Measurements from ENCODE around the gene C11orf91. TPM values are rescaled to one million over a fixed set of nuclear protein-coding genes. Genes with fewer than 3 reads are reported as not detected.
"Not testable (repeated sequence)": the region's sequence is repeated elsewhere in the genome, so short reads cannot be mapped to it uniquely, and the experiment has no call there.

The C11orf91 gene
- total RNA-seq, 3 donors from 2014 or later, result not detected

DNA sequence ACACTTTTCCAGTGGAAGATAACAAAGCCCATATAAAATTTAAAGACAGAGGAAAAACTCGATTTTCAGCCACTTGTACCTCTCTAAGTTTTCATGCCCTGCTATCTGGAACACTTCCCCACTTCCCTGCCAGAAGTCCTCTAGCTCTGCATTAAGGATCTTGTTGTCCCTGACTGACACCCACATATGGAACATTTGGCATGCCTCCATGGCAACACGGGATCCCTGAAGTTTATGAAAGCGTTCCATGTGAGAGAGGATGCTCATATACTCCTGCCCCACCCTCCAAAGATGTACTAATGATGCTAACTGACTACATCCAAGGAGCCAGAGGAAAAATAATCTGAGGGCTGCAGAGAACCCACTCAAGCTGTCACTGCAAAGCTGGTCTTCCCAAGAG is 8.8 kb upstream of the C11orf91 start:
- Mint-ChIP-seq H3K27me3 (ENCODE audit: low read depth) (no peaks in the 10 kb centered on the region), H3K4me1 (ENCODE audit: low read depth) (peaks cover 5% of the 10 kb centered on the region), H3K4me3 (no peak overlapping the region), H3K9me3 (no peaks in the 10 kb centered on the region), H3K36me3 (ENCODE audit: insufficient read depth) (peaks cover 12% of the 10 kb centered on the region)
- DNase-seq, result no peak
- ATAC-seq, result no peak

DNA sequence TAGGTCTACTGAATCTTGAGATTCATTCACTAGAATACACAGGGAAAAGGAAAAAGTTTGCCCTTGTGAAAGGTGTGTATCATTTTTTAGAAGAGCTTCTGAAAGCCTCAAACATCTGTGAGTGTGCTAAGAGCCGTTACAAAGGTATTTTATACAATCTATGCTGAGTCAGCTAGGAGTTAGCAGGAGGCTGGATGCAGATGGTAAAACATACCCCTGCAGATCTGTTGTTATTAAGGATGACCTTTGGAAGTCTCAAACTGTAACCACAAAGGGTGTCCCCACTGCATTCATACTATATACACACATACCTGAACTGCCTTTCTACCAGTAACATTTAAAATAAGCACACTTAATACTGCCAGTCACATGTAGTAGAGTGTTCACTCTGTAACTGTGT is 8.4 kb upstream of the C11orf91 start:
- Mint-ChIP-seq H3K27me3 (ENCODE audit: low read depth) (no peaks in the 10 kb centered on the region), H3K4me1 (ENCODE audit: low read depth) (peaks cover 5% of the 10 kb centered on the region), H3K4me3 (no peak overlapping the region), H3K36me3 (ENCODE audit: insufficient read depth) (peaks cover 12% of the 10 kb centered on the region), H3K9me3 (no peaks in the 10 kb centered on the region)
- no peak for ATAC-seq
- DNase-seq, result no peak

DNA sequence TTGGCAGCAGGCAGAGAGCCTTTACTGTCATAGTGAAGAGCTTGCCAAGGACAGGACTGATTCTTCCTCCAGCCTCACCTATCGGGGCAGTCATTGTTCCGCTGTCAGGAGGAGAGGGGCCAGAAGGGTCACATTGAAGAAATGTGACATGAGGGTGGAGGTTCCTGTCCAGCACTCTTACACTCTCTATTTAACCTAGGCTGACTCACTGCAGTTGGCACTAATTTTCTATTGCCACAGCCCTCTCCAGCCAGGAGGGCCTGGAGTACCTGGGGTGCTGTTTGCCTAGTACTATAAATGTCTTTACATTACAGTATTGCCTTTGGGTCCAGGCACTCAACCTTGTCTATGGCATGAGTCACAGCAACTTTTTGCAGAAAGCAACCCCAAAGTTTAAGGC is 7.2 kb upstream of the C11orf91 start:
- peaks cover 12% of the 10 kb centered on the region for H3K36me3 Mint-ChIP-seq (ENCODE audit: insufficient read depth)
- not testable (repeated sequence) for H3K27me3 Mint-ChIP-seq (ENCODE audit: low read depth); DNase-seq; H3K4me3 Mint-ChIP-seq; H3K4me1 Mint-ChIP-seq (ENCODE audit: low read depth); H3K9me3 Mint-ChIP-seq; ATAC-seq

DNA sequence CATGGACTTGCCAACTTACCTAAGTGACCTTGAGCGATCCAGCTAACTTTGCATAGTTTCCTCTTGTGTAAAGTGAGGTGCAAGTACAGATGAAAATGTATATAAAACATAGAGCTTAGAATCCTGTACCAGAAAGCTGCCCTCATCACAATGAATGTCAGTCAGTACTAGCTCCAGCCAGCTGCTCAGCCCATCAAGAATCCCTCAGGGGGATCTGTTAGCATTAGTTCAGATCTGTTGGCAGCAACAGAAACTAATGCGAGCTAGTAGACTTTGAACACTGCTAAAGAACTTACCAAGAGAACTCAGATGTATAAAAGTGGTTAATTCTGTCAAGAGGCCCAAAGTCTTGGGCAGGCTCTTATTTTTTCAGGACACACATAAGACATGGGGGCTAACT is 6.3 kb upstream of the C11orf91 start:
- Mint-ChIP-seq H3K36me3 (ENCODE audit: insufficient read depth) (peaks cover 9% of the 10 kb centered on the region), H3K4me3 (no peak overlapping the region)

DNA sequence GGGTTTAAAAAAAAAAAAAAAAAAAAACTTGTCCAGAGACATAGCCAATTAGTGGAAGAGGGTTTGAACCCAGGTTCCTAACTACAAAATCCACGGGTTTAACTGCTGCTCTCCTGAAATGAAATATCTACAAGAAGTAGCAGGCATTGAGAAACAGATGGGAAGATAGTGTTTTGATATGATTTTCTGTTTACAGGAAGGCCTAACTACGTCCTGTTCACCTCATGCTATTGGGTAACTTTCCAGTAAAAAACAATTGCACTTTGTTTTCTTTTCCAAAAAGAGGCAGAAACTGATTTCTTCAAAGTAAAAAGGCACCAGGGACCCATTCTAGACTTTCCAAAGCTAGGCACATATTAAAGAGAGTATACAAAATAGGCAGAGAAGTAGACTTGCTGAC is 5.9 kb upstream of the C11orf91 start:
- DNase-seq (no peak), ATAC-seq (no peak)
- H3K27me3 Mint-ChIP-seq (ENCODE audit: low read depth), result no peaks in the 10 kb centered on the region
- H3K4me1 Mint-ChIP-seq (ENCODE audit: low read depth), result peaks cover 7% of the 10 kb centered on the region
- peak overlapping the region; percentile 13 for H3K4me3 Mint-ChIP-seq
- H3K36me3 Mint-ChIP-seq (ENCODE audit: insufficient read depth), result peaks cover 9% of the 10 kb centered on the region
- H3K9me3 Mint-ChIP-seq, result no peaks in the 10 kb centered on the region

More for the DNA sequence above, 6.3 kb upstream of the C11orf91 start:
- ATAC-seq (no peak), DNase-seq (no peak)
- H3K4me1 Mint-ChIP-seq (ENCODE audit: low read depth), result peaks cover 5% of the 10 kb centered on the region
- no peaks in the 10 kb centered on the region for H3K27me3 Mint-ChIP-seq (ENCODE audit: low read depth)
- no peaks in the 10 kb centered on the region for H3K9me3 Mint-ChIP-seq

DNA sequence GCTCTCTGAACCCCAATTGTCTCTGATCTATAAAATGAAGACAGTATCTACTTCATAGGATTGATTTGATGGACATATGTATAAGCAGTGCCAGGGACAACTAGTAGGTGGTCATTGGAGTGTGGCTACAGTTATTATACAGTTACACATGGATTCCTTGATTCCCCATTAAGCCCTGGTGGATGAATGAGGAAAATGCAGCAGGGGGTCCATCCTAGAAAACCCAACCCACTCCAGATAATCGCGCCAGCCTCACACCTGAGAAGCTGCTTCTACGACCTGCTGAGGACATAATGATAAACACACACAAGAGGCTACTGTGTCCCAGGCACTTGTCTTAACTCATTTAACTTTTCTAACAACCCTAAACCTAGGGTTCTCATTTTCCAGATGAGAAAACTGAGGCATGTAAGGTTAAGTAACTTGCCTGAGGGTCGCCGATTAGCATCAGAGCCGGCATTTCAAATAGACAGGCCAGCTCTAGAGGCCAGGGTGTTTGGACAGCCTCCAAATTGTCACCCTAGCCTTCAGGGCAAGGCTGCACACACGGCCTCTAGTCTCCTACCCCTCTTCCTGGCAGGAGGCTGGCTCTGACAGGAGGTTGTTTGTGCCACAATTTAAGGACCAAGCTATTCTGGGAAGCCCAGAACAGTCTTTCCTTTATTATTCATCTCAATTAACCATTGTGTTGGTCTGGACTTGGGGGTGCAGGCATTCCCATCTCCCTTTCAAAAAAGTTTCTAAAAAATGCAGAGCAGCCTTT is 3.8 kb upstream of the C11orf91 start:
- ATAC-seq (no peak), DNase-seq (no peak)
- Mint-ChIP-seq H3K36me3 (ENCODE audit: insufficient read depth) (peaks cover 9% of the 10 kb centered on the region), H3K9me3 (no peaks in the 10 kb centered on the region), H3K27me3 (ENCODE audit: low read depth) (peaks cover under 1% of the 10 kb centered on the region), H3K4me3 (no peak overlapping the region), H3K4me1 (ENCODE audit: low read depth) (peaks cover 19% of the 10 kb centered on the region)

DNA sequence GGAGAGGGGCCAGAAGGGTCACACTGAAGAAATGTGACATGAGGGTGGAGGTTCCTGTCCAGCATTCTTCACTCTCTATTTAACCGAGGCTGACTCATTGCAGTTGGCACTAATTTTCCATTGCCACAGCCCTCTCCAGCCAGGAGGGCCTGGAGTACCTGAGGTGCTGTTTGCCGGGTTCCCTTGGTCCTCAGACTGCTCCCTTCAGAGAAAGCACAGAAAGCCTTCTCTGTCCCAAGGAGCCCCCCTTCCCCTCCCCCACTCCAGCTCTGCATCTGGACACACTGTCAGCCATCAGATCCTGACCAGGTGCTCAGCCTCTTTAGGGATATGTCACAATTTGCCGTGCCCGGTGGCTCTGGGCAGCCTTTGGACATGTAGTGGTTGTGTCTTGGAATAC is 3.2 kb upstream of the C11orf91 start:
- Mint-ChIP-seq H3K27me3 (ENCODE audit: low read depth) (peaks cover 2% of the 10 kb centered on the region), H3K4me1 (ENCODE audit: low read depth) (peaks cover 19% of the 10 kb centered on the region), H3K36me3 (ENCODE audit: insufficient read depth) (peaks cover 8% of the 10 kb centered on the region), H3K4me3 (no peak overlapping the region), H3K9me3 (no peaks in the 10 kb centered on the region)
- ATAC-seq (no peak), DNase-seq (no peak)

DNA sequence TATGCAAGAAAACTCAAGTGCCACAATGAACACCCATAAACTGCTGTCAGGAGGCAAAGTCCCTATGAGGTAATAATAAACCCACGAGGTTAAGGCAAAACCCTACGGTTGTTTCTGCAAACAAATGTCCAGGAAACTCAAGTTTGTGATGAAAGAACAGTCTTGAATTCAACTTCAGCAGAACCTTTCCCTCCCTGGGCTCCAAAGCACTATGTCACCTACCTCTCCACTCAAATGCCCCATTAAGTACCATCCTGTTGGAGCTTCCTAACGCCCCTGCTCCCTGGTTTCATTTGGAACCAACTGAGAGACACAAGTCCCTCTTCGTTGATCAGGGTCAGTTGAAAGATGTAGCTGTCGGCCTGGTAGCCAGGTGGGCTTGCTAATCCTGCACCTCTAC is 2.6 kb upstream of the C11orf91 start:
- H3K4me1 Mint-ChIP-seq (ENCODE audit: low read depth), result peaks cover 19% of the 10 kb centered on the region
- peaks cover 2% of the 10 kb centered on the region for H3K27me3 Mint-ChIP-seq (ENCODE audit: low read depth)
- peaks cover 5% of the 10 kb centered on the region for H3K36me3 Mint-ChIP-seq (ENCODE audit: insufficient read depth)
- no peak for DNase-seq
- no peak overlapping the region for H3K4me3 Mint-ChIP-seq
- no peak for ATAC-seq
- H3K9me3 Mint-ChIP-seq, result no peaks in the 10 kb centered on the region

DNA sequence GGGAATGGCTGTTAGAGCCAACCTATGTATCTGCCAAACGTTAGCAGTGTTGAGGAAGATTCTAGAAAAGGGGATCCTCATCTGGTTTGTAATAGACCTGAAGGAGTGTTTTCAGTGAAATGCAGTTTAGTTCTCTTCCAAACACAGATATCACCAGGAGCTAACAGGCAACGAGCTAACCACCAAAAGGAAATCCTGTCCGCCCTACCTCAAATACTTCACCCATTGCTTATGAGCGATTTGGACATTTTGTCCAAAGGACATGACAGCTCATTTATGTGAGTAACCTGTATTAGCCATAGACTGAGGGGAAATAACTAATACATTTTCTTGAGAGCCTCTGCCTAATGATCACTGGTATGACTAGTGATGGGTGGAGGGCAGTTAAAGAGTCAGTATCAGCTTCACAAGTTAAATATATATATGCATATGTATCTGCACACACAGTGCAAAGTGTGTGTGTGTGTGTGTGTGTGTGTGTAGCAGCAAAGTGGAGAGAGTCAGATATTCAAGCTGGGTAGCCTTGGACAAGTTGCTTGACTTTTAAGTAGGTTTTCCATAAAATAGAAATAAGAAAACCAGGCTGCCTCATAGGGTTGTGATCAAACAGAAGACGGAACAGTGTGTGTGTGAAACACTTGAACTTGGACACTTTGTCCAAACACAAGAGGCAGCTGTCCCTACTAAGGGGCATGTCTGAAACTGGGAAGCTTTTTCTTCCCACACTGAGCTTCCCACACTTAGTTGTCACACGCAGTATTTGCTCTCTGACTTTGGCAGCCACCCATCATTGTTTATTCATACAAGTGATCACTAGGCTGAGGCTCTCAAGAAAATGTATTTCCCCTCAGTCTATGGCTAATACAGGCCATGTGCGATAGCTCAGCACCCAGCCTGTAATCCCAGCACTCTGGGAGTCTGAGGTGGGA is 940 bp upstream of the C11orf91 start:
- peaks cover 16% of the 10 kb centered on the region for H3K4me1 Mint-ChIP-seq (ENCODE audit: low read depth)
- H3K9me3 Mint-ChIP-seq, result no peaks in the 10 kb centered on the region
- ATAC-seq, result no peak
- H3K36me3 Mint-ChIP-seq (ENCODE audit: insufficient read depth), result no peaks in the 10 kb centered on the region
- no peak for DNase-seq
- H3K27me3 Mint-ChIP-seq (ENCODE audit: low read depth), result peaks cover 12% of the 10 kb centered on the region
- H3K4me3 Mint-ChIP-seq, result peak overlapping the region; percentile 91

DNA sequence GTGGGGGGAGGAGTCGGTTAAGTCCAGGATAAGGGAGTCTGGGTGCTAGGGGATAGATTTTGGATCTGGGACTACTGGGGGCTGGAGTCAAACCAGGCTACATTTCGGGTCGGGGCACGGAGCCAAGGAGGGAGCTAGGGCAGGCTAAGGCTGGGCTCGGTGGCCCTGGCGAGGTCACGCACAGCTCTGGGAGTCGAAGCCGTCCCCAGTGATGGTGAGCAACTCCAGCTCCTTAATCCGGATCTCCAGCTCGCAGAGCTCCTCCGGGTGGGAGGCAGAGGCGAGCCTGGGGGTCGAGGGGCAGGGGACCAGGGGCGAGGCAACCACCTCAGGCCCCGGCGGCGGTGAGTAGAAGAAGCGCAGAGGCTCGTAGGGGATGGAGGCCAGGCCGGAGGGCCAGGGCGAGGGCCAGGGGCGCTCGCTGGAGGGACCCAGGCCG is 544 bp downstream of the C11orf91 start:
- Mint-ChIP-seq H3K27me3 (ENCODE audit: low read depth) (peaks cover 18% of the 10 kb centered on the region), H3K4me1 (ENCODE audit: low read depth) (peaks cover 15% of the 10 kb centered on the region), H3K4me3 (peak overlapping the region; percentile 78), H3K9me3 (no peaks in the 10 kb centered on the region), H3K36me3 (ENCODE audit: insufficient read depth) (no peaks in the 10 kb centered on the region)
- DNase-seq (no peak), ATAC-seq (no peak)

DNA sequence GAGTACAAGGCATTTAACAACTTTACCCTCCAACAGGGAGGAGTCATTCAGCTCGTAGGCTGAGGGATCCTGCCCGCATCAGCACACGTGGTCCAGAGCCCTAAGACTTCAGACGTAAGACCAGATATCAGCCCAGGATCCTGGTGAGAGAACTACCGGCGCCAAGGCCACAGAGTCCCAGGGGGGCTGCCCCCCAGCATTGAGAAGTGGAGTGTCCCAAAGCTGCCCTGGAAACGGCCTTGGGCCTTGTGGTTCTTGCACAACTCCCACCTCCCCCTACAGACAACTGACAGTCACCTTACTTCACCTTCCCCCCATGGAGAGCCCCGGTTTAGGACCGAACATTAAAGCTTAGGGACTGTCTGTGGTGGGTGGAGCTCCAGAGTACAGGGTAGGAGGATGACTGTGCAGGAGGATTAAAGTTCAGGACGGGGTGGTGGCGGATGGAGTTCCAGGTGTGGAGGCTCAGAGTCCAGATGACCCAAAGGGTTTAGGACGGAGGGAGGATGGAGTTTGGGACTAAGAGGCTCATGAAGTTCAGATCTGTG is 1.0 kb downstream of the C11orf91 start:
- H3K9me3 Mint-ChIP-seq, result no peaks in the 10 kb centered on the region
- DNase-seq (no peak), ATAC-seq (no peak)
- H3K4me3 Mint-ChIP-seq, result peak overlapping the region; percentile 78
- H3K4me1 Mint-ChIP-seq (ENCODE audit: low read depth), result peaks cover 15% of the 10 kb centered on the region
- H3K36me3 Mint-ChIP-seq (ENCODE audit: insufficient read depth), result no peaks in the 10 kb centered on the region
- peaks cover 18% of the 10 kb centered on the region for H3K27me3 Mint-ChIP-seq (ENCODE audit: low read depth)

DNA sequence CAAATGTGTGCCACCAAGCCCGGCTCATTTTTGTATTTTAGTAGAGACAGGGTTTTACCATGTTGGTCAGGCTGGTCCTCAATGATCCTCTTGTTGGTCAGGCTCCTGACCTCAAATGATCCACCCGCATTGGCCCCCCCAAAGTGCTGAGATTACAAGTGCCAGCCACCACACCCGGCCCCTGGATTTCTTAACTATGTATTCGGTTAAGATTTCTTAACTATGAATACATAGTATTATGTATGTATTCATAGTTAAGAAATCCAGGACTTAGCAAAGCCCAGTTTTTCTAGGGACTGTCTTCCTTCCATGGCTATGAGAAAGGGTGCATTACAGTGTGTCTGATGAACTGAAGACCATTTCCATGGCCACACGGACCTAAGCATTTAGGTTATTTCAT is 1.7 kb downstream of the C11orf91 start:
- Mint-ChIP-seq H3K4me3 (no peak overlapping the region), H3K9me3 (no peaks in the 10 kb centered on the region), H3K27me3 (ENCODE audit: low read depth) (peaks cover 18% of the 10 kb centered on the region), H3K4me1 (ENCODE audit: low read depth) (peaks cover 15% of the 10 kb centered on the region), H3K36me3 (ENCODE audit: insufficient read depth) (no peaks in the 10 kb centered on the region)
- DNase-seq (no peak), ATAC-seq (no peak)

DNA sequence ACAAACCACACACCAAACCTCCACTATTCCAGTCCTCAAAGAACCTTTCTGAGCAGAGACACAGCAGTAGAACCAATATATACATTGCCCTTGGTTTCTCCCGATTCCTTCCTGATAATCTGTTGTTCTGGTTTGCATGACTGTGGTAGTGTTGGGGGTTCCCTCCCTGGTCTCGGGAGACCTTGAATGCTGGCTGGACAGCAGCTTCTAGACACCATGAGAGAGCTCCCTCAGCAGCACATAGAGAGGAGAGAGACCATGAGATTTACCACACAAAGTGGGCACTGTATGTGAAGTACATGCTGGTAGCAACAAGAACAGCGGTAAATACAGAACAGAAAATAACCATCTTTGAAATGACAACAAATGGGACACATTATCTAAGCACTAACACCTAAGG is 2.6 kb downstream of the C11orf91 start:
- ATAC-seq (no peak), DNase-seq (no peak)
- Mint-ChIP-seq H3K4me1 (ENCODE audit: low read depth) (peaks cover 15% of the 10 kb centered on the region), H3K36me3 (ENCODE audit: insufficient read depth) (no peaks in the 10 kb centered on the region), H3K9me3 (no peaks in the 10 kb centered on the region), H3K4me3 (no peak overlapping the region), H3K27me3 (ENCODE audit: low read depth) (peaks cover 18% of the 10 kb centered on the region)

DNA sequence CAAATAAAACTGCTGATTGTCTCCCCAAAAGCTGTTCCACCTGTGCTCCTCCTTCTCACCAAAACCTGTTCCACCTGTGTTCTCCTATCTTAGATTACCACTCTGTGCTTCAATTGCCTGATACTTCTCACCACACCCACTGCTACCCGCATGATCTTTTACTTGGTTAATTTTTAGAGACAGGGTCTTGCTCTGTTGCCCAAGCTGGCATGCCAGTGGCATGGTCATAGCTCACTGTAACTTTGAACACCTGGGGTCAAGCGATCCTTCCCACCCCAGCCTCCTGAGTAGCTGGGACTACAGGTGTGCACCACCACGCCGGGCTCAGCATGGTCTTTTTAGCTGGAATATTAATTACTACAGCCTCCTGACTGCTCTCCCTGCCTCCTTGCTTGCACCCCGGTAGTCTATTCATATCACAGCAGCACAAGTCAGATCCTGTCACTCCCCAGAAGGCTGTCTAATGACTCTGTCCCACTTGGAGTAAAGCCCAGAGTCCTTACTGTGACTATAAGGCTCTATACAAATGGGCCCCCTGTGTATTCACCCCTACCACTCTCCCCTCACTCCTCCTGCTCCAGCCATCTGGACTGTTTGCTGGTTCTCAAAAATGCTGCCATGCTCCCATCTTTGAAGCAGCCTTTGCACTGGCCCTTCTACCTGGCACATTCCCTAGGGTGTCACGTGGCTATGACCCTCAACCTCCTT is 3.5 kb downstream of the C11orf91 start:
- Mint-ChIP-seq H3K4me1 (ENCODE audit: low read depth) (peaks cover 15% of the 10 kb centered on the region), H3K36me3 (ENCODE audit: insufficient read depth) (no peaks in the 10 kb centered on the region), H3K27me3 (ENCODE audit: low read depth) (peaks cover 18% of the 10 kb centered on the region), H3K4me3 (no peak overlapping the region), H3K9me3 (no peaks in the 10 kb centered on the region)
- ATAC-seq, result no peak
- no peak for DNase-seq
